Ishikawa (cell line): ENCODE data around the gene VASN.

ENCODE experiments used
- CEBPB ChIP-seq: IDR thresholded peaks from 2 replicates; pipeline ENCODE4 v1.6.1; 2012
- CREB1 ChIP-seq: IDR thresholded peaks from 2 replicates; pipeline ENCODE4 v1.6.1; 2012; ENCODE audit warnings: low read depth
- EGR1 ChIP-seq: IDR thresholded peaks from 2 replicates; pipeline ENCODE4 v1.6.1; 2012
- EP300 ChIP-seq: IDR thresholded peaks from 2 replicates; pipeline ENCODE4 v1.6.1; 2012; ENCODE audit warnings: borderline replicate concordance
- FOXM1 ChIP-seq: IDR thresholded peaks from 2 replicates; pipeline ENCODE4 v1.6.1; 2012; ENCODE audit warnings: low read depth, borderline replicate concordance
- NFIC ChIP-seq: IDR thresholded peaks from 2 replicates; pipeline ENCODE4 v1.6.1; 2012
- RAD21 ChIP-seq: IDR thresholded peaks from 2 replicates; pipeline ENCODE4 v1.6.1; 2012; ENCODE audit warnings: low read depth
- REST ChIP-seq: IDR thresholded peaks from 2 replicates; pipeline ENCODE4 v1.6.1; 2012; ENCODE audit warnings: low read depth, mild to moderate bottlenecking
- TAF1 ChIP-seq: IDR thresholded peaks from 2 replicates; pipeline ENCODE4 v1.6.1; 2012; ENCODE audit warnings: low read depth, mild to moderate bottlenecking
- TCF12 ChIP-seq: IDR thresholded peaks from 2 replicates; pipeline ENCODE4 v1.6.1; 2012; ENCODE audit warnings: low read depth
- TEAD4 ChIP-seq: IDR thresholded peaks from 2 replicates; pipeline ENCODE4 v1.6.1; 2012
- YY1 ChIP-seq: IDR thresholded peaks from 2 replicates; pipeline ENCODE4 v1.6.1; 2012; ENCODE audit warnings: low read depth
- ZBTB7A ChIP-seq: IDR thresholded peaks from 2 replicates; pipeline ENCODE4 v1.6.1; 2012; ENCODE audit warnings: low read depth
- TF ChIP-seq, protein P1 (sequence below): IDR thresholded peaks from 2 replicates; pipeline ENCODE4 v1.6.1; 2012
- TF ChIP-seq, protein P2 (sequence below): IDR thresholded peaks from 2 replicates; pipeline ENCODE4 v1.6.1; 2012

VASN gene

DNA sequence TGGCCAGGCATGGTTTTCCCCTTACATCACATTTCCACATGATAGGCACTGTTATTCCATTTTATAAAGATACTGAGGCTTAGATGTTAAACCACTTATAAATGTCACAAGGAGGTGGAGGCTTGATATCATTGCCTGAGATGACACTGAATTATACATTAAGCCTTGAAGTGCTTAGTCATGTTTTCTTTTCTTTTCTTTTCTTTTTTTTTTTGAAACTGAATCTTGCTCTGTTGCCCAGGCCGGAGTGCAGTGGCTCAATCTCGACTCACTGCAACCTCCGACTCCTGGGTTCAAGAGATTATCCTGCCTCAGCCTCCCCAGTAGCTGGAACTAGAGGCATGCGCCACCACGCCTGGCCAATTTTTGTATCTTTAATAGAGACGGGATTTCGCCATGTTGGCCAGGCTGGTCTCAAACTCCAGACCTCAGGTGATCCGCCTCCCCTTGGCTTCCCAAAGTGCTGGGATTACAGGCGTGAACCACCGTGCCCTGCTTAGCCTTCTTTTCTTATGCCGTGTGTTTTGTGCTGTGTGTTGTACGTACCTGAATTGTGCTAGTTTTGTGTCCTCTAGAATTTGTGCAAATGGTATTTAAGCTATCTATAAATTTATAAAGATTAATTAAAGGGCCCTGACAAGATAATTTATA, 55.2 kb downstream of the VASN start:
- TF ChIP-seq FOXM1 (no peak), TCF12 (no peak), CEBPB (no peak), TEAD4 (no peak), ZBTB7A (no peak), CREB1 (no peak), REST (no peak), TAF1 (no peak), EP300 (no peak), RAD21 (no peak), EGR1 (no peak), YY1 (no peak), NFIC (no peak)
- TF ChIP-seq, protein P1, sequence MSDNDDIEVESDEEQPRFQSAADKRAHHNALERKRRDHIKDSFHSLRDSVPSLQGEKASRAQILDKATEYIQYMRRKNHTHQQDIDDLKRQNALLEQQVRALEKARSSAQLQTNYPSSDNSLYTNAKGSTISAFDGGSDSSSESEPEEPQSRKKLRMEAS: no peak
- TF ChIP-seq, protein P2, sequence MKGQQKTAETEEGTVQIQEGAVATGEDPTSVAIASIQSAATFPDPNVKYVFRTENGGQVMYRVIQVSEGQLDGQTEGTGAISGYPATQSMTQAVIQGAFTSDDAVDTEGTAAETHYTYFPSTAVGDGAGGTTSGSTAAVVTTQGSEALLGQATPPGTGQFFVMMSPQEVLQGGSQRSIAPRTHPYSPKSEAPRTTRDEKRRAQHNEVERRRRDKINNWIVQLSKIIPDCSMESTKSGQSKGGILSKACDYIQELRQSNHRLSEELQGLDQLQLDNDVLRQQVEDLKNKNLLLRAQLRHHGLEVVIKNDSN: no peak

- no peak for TF ChIP-seq TCF12
- TF ChIP-seq ZBTB7A: no peak
- TF ChIP-seq EP300: no peak
- no peak for TF ChIP-seq REST
- no peak for TF ChIP-seq CREB1
- TF ChIP-seq EGR1: no peak
- no peak for TF ChIP-seq YY1
- TF ChIP-seq RAD21: no peak
- TF ChIP-seq, protein P1: no peak
Observed at GRCh38 chr16:4428500-4428899, 56.9 kb downstream of the VASN start.

- TF ChIP-seq, protein P1: no peak
- TF ChIP-seq CREB1 (no peak), TAF1 (no peak), NFIC (no peak), TEAD4 (no peak), TCF12 (no peak), CEBPB (no peak), ZBTB7A (no peak)
- TF ChIP-seq, protein P2: no peak
Observed at GRCh38 chr16:4431023-4431422, 59.4 kb downstream of the VASN start.
